Ishikawa (cell line): ENCODE data around the gene TARDBP.

Experiments
- CEBPB ChIP-seq: IDR thresholded peaks from 2 replicates; pipeline ENCODE4 v1.6.1; 2012
- CREB1 ChIP-seq: IDR thresholded peaks from 2 replicates; pipeline ENCODE4 v1.6.1; 2012; ENCODE audit warnings: low read depth
- EGR1 ChIP-seq: IDR thresholded peaks from 2 replicates; pipeline ENCODE4 v1.6.1; 2012
- EP300 ChIP-seq: IDR thresholded peaks from 2 replicates; pipeline ENCODE4 v1.6.1; 2012; ENCODE audit warnings: borderline replicate concordance
- FOXM1 ChIP-seq: IDR thresholded peaks from 2 replicates; pipeline ENCODE4 v1.6.1; 2012; ENCODE audit warnings: low read depth, borderline replicate concordance
- MAX ChIP-seq: IDR thresholded peaks from 2 replicates; pipeline ENCODE4 v1.6.1; 2012
- NFIC ChIP-seq: IDR thresholded peaks from 2 replicates; pipeline ENCODE4 v1.6.1; 2012
- RAD21 ChIP-seq: IDR thresholded peaks from 2 replicates; pipeline ENCODE4 v1.6.1; 2012; ENCODE audit warnings: low read depth
- REST ChIP-seq: IDR thresholded peaks from 2 replicates; pipeline ENCODE4 v1.6.1; 2012; ENCODE audit warnings: low read depth, mild to moderate bottlenecking
- TAF1 ChIP-seq: IDR thresholded peaks from 2 replicates; pipeline ENCODE4 v1.6.1; 2012; ENCODE audit warnings: low read depth, mild to moderate bottlenecking
- TCF12 ChIP-seq: IDR thresholded peaks from 2 replicates; pipeline ENCODE4 v1.6.1; 2012; ENCODE audit warnings: low read depth
- TEAD4 ChIP-seq: IDR thresholded peaks from 2 replicates; pipeline ENCODE4 v1.6.1; 2012
- USF1 ChIP-seq: IDR thresholded peaks from 2 replicates; pipeline ENCODE4 v1.6.1; 2012
- YY1 ChIP-seq: IDR thresholded peaks from 2 replicates; pipeline ENCODE4 v1.6.1; 2012; ENCODE audit warnings: low read depth
- ZBTB7A ChIP-seq: IDR thresholded peaks from 2 replicates; pipeline ENCODE4 v1.6.1; 2012; ENCODE audit warnings: low read depth

TARDBP gene

GRCh38 chr1:11025618-11026017, 13.2 kb downstream of the TARDBP start:
- TF ChIP-seq NFIC (no peak), TCF12 (no peak), YY1 (no peak), TAF1 (no peak)

GRCh38 chr1:11026052-11026451, 13.6 kb downstream of the TARDBP start:
- no peak for TF ChIP-seq EGR1

- TF ChIP-seq MAX (no peak), YY1 (no peak), EGR1 (no peak), USF1 (no peak), TEAD4 (no peak), NFIC (no peak), CREB1 (no peak), EP300 (no peak), ZBTB7A (no peak), RAD21 (no peak), FOXM1 (no peak), TAF1 (no peak), TCF12 (no peak), CEBPB (no peak), REST (no peak)
Measured at GRCh38 chr1:11026903-11027302, 14.4 kb downstream of the TARDBP start.

GRCh38 chr1:11027316-11027715, 14.9 kb downstream of the TARDBP start:
- TF ChIP-seq YY1 (no peak), CREB1 (no peak), TAF1 (no peak), NFIC (no peak), TEAD4 (no peak), EP300 (no peak), EGR1 (no peak), USF1 (no peak), RAD21 (no peak), ZBTB7A (no peak), FOXM1 (no peak), MAX (no peak)

- TF ChIP-seq TCF12 (no peak), MAX (no peak), RAD21 (no peak), YY1 (no peak), TEAD4 (no peak), TAF1 (no peak), FOXM1 (no peak), EGR1 (no peak), EP300 (no peak)
Measured at GRCh38 chr1:11028018-11028417, 15.6 kb downstream of the TARDBP start.

GRCh38 chr1:11030865-11031264, 18.4 kb downstream of the TARDBP start:
- no peak for TF ChIP-seq TCF12
- no peak for TF ChIP-seq CEBPB
- TF ChIP-seq EP300: no peak
- no peak for TF ChIP-seq TAF1
- no peak for TF ChIP-seq ZBTB7A
- TF ChIP-seq EGR1: no peak
- TF ChIP-seq REST: no peak
- no peak for TF ChIP-seq TEAD4
- TF ChIP-seq YY1: no peak
- TF ChIP-seq CREB1: no peak
- TF ChIP-seq USF1: no peak
- no peak for TF ChIP-seq RAD21
- TF ChIP-seq MAX: no peak
- no peak for TF ChIP-seq FOXM1
- TF ChIP-seq NFIC: no peak
